Measurements from ENCODE around the gene FIBP. TPM values are rescaled to one million over a fixed set of nuclear protein-coding genes. Genes with fewer than 3 reads are reported as not detected.

Gene FIBP
- total and polyA plus RNA-seq, 4 donors = 47.1 to 77.2 (median 62.2) TPM

DNA sequence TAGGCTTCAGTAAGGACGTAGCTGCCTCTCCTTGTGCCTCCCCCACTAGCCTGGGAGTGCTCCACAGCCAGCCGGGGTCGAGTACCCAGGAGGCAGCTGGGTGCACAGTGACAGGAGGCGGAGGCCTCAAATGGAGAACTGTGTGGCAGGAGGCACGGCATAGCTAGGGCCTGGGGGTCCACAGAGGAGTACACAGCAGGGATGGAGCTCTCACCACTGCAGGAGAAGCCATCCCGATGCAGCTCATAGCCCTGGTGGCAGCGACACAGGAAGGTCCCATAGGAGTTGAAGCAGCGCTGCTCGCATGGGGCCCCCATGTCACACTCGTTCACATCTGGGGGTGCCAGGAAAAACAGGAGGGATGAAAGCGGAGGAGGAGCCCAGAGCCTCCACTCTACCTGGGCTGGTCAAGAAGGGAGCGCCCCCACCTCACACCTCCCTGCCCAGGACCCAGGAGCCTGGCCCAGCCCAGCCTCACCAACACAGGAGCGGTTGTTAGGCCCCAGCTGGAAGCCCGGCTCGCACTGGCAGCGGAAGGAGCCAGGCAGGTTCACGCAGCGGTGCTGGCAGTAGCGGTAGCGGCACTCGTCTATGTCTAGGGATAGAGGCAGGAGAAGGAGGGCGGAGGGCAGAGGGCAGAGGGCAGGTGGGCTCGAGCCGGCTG is 18.5 kb downstream of the FIBP start:
- ATAC-seq (ENCODE audit: insufficient read depth, low FRiP score) (no peak), DNase-seq (no peak)
- H3K4me3 ChIP-seq = no peak overlapping the region
- TF ChIP-seq, protein P1, sequence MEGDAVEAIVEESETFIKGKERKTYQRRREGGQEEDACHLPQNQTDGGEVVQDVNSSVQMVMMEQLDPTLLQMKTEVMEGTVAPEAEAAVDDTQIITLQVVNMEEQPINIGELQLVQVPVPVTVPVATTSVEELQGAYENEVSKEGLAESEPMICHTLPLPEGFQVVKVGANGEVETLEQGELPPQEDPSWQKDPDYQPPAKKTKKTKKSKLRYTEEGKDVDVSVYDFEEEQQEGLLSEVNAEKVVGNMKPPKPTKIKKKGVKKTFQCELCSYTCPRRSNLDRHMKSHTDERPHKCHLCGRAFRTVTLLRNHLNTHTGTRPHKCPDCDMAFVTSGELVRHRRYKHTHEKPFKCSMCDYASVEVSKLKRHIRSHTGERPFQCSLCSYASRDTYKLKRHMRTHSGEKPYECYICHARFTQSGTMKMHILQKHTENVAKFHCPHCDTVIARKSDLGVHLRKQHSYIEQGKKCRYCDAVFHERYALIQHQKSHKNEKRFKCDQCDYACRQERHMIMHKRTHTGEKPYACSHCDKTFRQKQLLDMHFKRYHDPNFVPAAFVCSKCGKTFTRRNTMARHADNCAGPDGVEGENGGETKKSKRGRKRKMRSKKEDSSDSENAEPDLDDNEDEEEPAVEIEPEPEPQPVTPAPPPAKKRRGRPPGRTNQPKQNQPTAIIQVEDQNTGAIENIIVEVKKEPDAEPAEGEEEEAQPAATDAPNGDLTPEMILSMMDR (IDR thresholded peaks at IDR 0.05; ENCODE audit: control extremely low read depth, extremely low read depth) = no peak
- no peaks in the 10 kb centered on the region for H3K9me3 ChIP-seq (ENCODE audit: control insufficient read depth in 4 of 4, insufficient read depth in 3 of 4, low read length in 3 of 4)
- no peaks in the 10 kb centered on the region for H3K27me3 ChIP-seq (ENCODE audit: control insufficient read depth in 3 of 3, insufficient read depth in 3 of 3, low read length in 2 of 3)
- 87 to 89% methylated on average over 24 of the region's 24 CpGs for WGBS, 2 donors
- peaks cover 0 to 27% (median 9%) of the 10 kb centered on the region in 5 donors for H3K4me1 ChIP-seq (ENCODE audit: control insufficient read depth in 5 of 5, insufficient read depth in 5 of 5, low read length in 5 of 5)
- H3K9ac ChIP-seq (ENCODE audit: insufficient read depth in 1 of 2, low read length in 2 of 2) = no peak overlapping the region
- peak overlapping the region in 1 of 2 donors; percentile 20 for H3K27ac ChIP-seq (ENCODE audit: low read depth in 1 of 2, low read length in 1 of 2)
- H3K36me3 ChIP-seq (ENCODE audit: control insufficient read depth in 4 of 4, insufficient read depth in 4 of 4, low read length in 4 of 4) = peaks cover 11 to 41% (median 23%) of the 10 kb centered on the region in 4 donors

DNA sequence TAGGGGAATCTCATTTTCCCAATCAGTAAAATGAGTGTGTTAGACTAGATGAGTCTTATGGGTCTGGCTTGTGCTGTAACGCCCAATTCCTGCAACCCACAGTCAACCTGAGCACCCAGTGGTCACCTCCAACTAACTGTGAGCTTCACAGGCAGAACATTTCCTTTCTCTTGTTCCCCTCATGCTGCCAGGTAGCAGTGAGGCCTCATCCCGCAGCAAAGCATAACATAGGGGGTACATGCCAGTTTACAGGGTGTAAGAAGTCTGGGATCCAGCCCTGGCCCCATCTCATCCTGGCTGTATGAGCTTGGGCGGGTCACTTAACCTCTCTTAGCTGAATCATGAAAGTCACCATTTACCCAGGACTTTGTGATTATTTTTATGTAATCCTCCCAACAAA is 19.4 kb downstream of the FIBP start:
- Histone ChIP-seq H3K4me1 (ENCODE audit: control insufficient read depth in 5 of 5, insufficient read depth in 5 of 5, low read length in 5 of 5) (peaks cover 0 to 27% (median 9%) of the 10 kb centered on the region in 5 donors), H3K36me3 (ENCODE audit: control insufficient read depth in 4 of 4, insufficient read depth in 4 of 4, low read length in 4 of 4) (peaks cover 13 to 50% (median 30%) of the 10 kb centered on the region in 4 donors), H3K9ac (ENCODE audit: insufficient read depth in 1 of 2, low read length in 2 of 2) (no peak overlapping the region), H3K27me3 (ENCODE audit: control insufficient read depth in 3 of 3, insufficient read depth in 3 of 3, low read length in 2 of 3) (no peaks in the 10 kb centered on the region), H3K9me3 (ENCODE audit: control insufficient read depth in 4 of 4, insufficient read depth in 3 of 4, low read length in 3 of 4) (no peaks in the 10 kb centered on the region), H3K4me3 (no peak overlapping the region), H3K27ac (ENCODE audit: low read depth in 1 of 2, low read length in 1 of 2) (no peak overlapping the region)
- DNase-seq (no peak), ATAC-seq (ENCODE audit: insufficient read depth, low FRiP score) (no peak)
- TF ChIP-seq, protein P1 (IDR thresholded peaks at IDR 0.05; ENCODE audit: control extremely low read depth, extremely low read depth) = no peak
- 94 to 97% methylated on average over 3 of the region's 3 CpGs for WGBS, 2 donors

DNA sequence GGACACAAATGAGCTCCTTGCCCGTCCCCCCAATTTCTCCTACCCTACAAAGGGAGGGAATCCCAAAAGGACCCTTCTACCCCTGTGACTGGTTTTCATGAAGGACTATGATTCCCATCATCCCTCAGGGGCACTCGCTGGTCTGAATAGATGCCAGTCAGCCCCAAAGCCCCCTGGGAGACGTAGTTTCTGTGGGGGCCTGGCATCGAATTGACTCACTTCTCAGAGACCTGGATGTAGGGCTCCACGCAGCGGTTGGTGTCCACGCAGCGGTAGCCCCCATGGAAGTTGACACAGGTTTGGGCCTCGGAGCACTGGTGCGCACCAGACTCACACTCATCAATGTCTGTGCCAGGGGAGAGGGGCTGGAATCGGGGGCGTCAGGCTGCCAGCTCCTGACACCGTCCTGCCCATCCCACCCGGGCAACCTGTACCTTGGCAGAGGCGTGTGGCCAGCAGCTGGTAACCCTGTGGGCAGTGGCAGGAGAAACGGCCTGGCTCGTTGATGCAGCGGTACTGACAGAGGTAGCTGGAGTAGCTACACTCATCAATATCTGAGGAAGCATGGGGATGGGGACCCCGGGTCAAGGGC is 20.1 kb downstream of the FIBP start:
- 90 to 92% methylated on average over 19 of the region's 19 CpGs for WGBS, 2 donors
- H3K9ac ChIP-seq (ENCODE audit: insufficient read depth in 1 of 2, low read length in 2 of 2) = no peak overlapping the region
- H3K9me3 ChIP-seq (ENCODE audit: control insufficient read depth in 4 of 4, insufficient read depth in 3 of 4, low read length in 3 of 4) = no peaks in the 10 kb centered on the region
- no peak overlapping the region for H3K4me3 ChIP-seq
- TF ChIP-seq, protein P1 (IDR thresholded peaks at IDR 0.05; ENCODE audit: control extremely low read depth, extremely low read depth) = no peak
- peaks cover 0 to 24% (median 9%) of the 10 kb centered on the region in 5 donors for H3K4me1 ChIP-seq (ENCODE audit: control insufficient read depth in 5 of 5, insufficient read depth in 5 of 5, low read length in 5 of 5)
- H3K27ac ChIP-seq (ENCODE audit: low read depth in 1 of 2, low read length in 1 of 2) = no peak overlapping the region
- no peak for DNase-seq
- H3K27me3 ChIP-seq (ENCODE audit: control insufficient read depth in 3 of 3, insufficient read depth in 3 of 3, low read length in 2 of 3) = no peaks in the 10 kb centered on the region
- no peak for ATAC-seq (ENCODE audit: insufficient read depth, low FRiP score)
- H3K36me3 ChIP-seq (ENCODE audit: control insufficient read depth in 4 of 4, insufficient read depth in 4 of 4, low read length in 4 of 4) = peaks cover 13 to 57% (median 34%) of the 10 kb centered on the region in 4 donors

All from lung (tissue), 12 donors.